NOMO-1 (cell line): ENCODE results near the gene CANT1.
A peak's percentile ranks its signal among the peaks of the same experiment; 100 is the strongest.
"Not testable (repeated sequence)": the region's sequence is repeated elsewhere in the genome, so short reads cannot be mapped to it uniquely, and the experiment has no call there.

ENCODE experiments used
- DNase-seq, 2 experiments: peaks; one replicate each; lab custom pipeline; 2025; ENCODE audit not compliant: unreplicated experiment in 2 of 2; lab: John Stamatoyannopoulos, UW

Gene CANT1

DNA sequence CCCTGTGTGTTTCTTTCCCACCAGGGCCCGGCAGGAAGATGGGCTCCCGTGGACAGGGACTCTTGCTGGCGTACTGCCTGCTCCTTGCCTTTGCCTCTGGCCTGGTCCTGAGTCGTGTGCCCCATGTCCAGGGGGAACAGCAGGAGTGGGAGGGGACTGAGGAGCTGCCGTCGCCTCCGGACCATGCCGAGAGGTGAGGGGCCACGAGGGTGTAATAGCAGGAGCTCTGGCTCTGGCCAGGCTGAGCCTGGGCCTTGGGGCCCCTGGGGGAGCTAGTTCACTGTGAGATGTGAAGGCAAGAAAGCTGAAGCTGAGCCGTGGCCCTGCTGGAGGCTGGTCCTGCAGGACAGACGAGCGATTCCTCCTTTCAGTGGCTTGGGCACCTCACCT lies 34.4 kb upstream of the CANT1 start:
- no peak for DNase-seq

DNA sequence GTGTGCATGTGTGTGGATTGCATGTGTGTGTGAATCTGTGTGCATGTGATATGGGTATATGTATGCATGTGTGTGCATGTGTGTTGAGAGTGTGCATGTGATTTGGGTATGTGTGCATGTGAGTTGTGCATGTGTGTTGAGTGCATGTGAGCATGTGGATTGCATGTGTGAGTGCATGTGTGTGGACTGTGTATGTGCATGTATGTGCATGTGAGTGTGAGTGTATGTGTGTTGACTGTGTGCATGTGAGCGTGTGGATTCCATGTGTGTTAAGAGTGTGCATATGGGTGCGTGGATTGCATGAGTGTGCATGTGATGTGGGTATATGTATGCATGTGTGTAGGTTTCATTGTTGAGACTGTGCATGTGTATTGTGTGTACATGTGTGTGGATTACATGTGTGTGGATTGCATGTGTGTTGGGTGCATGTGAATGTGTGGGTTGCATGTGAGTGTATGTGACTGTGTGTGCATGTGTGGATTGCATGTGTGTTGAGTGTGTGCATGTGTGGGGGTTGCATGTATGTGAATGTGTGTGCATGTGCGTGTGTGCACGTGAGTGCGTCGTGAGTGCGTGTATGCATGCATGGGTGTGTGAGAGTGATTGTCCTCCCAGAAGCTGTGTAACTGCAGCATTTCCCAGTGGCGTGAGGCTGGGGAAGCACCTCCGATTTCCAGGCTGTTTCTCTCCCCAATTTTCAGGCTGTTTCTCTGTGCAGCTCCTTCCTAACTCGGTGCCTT lies 33.8 kb upstream of the CANT1 start:
- DNase-seq, result no peak

DNA sequence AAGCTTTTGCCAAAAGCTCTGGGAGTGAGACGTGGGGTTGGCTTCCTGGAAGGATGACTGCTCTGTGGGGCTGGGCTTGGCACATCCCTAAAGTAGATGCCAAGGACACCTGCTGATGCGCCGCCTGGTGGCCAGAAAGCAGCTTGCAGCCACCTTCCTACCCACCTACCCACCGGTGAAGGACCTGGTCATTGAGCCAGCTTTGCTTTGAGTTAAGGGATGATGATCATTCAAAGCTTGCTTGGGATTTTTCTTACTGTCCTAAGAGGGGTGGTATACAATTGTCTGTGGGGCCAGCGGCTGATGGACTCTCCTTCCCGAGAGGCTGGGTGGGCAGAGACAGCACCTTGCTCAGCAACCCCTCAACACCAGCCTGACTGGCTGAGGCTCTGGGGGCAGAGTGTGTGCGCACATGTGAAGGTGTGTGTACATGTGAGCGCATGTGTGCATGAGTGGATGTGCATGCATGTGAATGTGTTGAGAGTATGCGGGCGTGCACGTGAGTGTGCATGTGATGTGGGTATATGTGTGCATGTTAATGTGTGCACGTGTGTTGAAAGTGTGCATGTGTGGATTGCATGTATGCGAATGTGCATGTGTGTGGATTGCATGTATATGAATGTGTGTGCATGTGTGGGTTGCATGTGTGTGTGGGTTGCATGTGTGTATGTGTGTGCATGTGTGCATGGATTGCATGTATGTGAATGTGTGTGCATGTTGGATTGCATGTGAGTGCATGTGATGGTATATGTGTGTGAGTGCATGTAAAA lies 33.0 kb upstream of the CANT1 start:
- peak in 1 of 2 experiments; percentile 56 for DNase-seq

DNA sequence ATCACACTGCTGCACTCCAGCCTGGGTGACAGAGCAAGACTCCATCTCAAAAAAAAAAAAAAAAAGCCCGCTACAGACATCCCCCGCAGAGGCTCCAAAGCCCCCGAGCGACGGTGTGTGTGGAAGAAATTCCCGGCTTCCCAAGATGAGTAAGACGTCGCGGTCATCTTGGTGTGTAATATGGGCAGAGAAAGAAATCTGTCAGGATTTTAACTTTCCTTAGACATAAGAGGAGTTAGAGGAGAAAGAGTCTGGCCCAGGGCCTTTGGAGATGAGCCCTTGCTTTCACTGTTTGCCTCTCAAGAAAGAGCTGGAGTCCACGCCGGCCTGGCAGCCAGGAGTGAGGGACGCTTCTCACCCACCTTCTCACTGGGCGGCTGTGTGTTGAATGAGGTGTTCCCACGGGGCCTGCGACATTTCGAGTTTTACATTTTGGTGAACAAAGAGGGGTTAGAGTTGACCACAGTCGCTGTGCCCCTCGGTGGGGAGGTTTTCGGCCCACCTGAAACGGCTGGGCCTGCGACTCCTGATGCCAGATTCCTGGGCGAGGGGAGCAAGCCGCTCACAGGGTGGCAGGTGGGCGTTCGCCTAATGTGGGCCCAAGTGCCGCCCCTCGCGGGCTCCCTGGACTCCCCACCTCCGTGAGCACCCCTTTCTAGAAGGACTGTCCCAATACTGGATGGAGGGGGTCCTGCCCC lies 32.3 kb upstream of the CANT1 start:
- DNase-seq, result no peak

DNA sequence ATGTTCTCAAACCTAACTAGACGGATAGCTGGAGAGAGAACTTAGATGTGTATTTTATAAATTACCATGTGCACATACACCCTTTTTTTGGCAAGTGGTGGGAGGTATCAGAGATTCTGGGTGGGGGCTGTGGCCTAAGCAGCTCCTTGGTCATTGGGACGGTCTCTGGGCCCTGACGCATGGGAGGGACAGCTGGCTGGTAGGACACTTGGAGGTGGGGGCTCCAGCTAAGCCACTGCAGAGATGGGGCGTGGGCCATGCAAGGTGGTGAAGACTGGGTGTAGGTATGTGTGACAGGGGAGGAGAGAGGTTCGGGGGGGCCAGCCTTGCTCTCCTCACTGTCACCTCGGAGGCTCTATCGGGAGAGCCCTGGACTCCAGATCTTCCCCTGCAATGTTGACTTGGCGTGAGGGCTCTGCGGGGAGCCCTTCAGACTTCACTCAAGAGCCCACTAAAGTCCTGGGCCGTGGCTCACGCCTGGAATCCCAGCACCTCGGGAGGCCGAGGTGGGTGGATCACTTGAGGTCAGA lies 31.5 kb upstream of the CANT1 start:
- DNase-seq, result no peak

DNA sequence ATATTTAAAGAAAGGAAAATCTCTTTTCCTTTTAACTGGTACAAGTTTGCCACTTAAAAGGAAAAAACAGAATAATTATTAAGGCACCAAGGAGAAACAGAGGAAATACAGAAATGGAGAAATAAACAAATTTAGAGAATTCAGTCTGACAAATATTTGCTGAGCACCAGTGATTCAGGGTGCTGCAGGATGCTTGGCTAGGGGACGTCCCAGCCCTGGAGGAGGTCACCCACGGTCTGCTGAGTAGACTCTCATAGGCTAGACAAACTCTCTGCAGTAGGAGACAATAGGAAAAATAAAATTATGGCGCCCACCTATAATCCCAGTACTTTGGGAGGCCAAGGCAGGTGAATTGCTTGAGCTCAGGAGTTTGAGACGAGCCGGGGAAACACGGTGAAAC lies 30.3 kb upstream of the CANT1 start:
- DNase-seq, result no peak

DNA sequence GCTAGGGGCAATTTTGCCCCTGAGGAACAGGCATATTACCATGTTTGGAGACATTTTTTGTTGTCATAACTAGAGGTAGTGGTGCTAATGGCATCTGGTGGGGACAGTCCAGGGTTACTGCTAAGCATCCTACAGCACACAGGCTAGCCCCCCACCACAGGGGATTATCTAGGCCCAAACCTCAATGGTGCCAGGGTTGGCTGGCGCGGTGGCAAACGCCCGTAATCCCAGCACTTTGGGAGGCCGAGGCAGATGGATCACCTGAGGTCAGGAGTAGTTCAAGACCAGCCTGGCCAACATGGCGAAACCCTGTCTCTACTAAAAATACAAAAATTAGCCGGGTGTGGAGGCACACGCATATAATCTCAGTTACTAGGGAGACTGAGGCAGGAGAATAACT lies 29.6 kb upstream of the CANT1 start:
- no peak for DNase-seq

DNA sequence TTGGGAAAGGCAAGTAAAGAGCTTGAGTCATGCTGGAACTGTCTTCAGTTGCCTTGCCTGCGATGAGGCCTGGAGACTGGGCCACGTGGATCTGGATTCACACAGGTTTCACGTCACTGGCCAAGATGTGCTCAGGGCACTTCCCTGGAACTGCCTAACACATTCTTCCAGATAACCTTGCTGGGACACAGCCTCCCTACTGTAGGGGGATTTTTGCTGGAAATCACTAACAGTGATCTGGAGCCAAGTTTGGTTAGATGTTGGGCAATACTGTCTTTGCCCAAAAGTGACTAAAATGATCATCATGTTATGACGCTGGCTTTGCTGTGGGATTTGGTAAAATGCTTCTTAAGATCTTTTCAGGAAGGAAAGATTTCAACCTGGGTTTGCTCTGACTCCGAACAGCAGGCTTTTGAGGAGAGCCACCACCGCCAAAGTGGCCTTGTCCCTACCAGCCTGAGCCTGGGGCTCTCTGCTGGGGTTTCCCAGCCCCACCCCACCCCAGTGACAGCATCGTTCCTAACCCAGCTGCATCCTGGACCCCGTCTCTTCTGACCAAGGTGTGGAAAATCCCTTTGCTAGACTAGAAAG lies 29.1 kb upstream of the CANT1 start:
- no peak for DNase-seq

DNA sequence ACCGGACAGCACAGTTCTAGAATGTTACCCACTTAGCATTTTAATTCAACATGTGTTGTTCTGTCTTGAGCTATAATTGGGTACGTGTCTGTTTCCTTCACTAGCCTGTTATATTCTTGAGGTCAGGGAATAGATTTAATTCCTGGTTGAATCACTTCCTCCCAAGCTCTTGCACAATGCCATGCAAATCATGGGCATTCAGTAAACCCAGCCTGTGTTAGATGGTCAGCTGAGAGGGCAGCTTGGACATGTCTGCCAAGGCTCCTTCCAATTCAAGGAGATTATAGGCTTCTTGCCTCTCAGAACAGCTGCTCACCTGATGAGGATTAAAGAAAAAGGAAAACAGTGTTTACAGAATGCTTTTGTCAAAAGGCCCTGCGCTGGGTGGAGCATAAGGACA lies 27.0 kb upstream of the CANT1 start:
- DNase-seq, result peak in 1 of 2 experiments; percentile 69

DNA sequence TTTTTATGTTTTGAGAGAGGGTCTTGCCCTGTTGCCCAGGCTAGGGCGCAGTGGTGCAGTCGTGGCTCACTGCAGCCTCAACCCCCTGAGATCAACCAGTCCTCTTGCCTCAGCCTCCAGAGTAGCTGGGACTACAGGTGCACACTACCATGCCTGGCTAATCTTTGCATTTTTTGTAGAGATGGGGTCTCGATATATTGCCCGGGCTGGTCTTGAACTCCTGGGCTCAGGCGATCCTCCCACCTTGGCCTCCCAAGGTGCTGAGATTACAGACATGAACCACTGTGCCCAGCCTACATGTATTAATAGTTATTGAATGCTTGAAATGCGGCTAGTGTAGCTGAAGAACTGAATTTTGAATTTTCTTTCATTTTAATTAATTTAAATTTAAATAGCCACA lies 26.6 kb upstream of the CANT1 start:
- DNase-seq, result no peak

DNA sequence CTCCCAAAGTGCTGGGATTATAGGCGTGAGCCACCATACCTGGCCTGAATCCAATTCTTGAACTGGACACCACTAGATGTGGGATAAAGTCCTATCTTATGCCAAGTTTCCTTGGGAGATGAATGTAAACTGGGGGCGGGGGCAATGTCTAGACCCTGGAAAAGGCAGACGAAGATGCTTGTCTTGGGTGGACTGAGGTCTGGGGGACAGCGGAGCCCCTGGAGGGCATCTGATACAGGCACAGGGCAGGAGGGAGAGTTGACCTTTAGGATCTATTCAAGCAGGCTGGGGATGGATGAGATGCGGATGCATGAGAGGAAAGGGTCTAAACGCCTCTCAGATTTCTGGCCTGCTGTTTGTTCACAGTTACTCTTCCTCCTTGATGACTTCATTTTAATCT lies 26.1 kb upstream of the CANT1 start:
- DNase-seq, result no peak

DNA sequence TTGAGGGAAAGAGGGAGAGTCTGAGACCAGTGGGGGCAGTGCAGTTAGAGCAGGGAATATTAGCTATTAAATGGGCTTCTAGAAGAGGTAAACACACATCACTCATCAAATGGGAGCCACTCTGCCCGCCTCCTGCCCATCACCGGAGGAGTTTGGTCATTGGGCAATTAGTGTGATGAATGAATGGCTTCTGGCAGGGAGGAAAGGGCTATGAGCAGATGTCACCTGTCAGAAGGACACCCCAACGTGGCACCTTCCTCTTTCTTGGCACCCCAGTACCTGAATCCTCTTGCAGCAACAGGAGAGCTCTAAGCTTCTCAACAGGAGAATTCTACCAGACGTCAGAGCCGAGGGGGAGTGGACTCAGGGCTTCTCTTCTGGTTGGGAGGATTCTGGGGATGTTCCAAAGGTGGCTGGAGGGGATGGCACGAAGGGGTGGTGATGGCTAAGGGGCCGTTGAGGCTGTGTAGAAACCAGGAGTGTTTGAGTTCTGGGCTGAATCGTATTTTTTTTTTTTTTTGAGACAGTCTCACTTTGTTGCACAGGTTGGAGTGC lies 25.4 kb upstream of the CANT1 start:
- no peak for DNase-seq

DNA sequence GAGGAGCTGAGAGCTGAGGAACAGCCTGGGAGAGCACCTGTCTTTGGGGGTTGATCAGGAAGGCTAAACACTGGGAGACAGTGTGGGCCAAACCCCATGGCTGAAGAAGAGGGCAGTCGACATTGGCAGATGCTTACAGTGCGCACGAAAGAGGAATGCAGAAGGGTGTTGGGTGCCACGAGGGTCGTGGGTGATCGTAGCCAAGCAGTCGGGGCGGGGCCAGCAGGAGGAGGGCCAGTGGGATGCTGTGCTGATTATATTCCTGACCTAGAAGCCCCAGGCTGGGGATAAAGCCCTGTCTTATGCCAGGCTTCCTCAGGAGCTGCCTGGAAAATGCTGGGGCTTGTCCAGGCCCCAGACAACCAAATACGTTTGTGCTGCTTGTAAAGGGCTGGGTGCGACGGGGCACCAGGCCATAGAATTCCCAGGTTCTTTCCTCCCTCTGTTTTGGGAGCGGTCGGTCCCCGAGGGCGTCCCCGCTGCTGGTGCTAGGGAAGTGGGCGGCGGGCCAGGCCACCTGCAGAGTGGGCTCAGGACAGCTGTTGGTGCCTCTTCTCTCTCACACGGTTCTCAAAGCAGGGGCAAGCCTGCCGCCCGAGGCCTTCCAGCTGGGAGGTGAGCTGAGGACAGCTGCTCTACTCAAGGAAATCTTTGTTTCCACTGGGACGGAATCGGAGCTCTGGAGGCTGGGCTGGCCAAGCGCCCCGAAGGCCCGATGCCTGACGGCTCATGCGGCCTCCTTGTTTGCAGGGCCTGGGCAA lies 24.4 kb upstream of the CANT1 start:
- DNase-seq, result no peak

DNA sequence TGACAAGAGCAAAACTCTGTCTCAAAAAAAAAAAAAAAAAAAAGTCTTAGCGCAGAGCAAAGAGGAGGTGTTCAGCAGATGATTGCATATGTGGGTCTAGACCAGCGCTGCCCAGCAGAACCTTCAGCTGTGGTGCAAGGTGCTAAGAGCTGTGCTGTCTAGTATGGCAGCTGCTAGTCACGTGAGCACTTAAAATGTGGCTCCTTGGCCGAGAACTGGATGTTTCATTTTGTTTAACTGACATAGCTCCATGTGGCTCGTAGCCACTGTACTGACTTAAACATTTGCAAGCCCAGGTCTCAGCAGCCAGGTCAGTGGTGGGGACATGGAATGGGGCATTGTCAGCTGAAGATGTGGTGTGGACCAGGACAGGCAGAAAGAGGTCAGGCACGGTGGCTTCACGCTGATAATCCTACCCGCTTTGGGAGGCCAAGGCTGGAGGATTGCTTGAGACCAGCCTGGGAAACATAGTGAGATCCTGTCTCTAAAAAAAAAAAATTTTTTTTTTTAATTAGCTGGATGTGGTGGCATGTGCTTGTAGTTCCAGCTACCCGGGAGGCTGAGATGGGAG lies 23.6 kb upstream of the CANT1 start:
- no peak for DNase-seq

DNA sequence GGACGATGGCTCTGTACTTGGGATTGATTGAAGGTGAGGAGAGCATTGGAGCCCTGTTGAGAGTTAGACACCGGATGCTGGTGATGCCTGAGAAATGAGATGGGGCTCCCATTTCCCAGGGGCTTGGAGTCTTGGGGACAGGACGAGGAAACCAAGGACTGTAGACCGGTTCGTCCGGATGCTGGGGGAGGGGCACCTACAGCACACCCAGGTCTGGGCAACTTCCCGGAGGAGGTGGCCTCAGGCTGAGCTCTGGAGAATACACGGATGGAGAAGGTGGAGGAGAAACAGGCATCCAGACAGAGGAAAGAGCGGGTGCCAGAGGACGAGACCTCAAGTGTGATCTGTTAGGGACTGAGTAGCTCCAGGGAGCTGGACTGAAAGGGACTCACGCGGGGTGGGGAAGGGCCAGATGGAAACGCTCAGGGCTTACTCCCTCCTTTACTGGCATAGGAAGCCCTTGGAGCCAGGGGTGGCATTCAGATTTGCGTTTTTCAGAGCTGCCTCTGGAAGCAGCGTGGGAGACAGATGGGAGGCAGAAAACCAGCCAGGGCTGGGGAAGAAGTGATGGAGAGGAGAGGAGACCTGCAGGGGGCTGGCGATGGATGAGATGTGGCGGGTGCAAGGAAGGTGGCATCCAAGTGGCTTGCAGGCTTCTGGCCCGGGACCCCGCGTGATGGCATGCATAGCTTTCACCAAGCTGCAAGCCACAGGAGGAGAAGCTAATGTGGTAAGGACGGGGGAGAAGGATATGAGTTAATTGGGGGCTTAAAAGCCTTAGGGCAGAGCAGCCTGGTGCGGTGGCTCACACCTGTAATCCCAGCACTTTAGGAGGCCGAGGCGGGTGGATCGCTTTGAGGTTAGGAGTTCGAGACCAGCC lies 22.7 kb upstream of the CANT1 start:
- no peak for DNase-seq

DNA sequence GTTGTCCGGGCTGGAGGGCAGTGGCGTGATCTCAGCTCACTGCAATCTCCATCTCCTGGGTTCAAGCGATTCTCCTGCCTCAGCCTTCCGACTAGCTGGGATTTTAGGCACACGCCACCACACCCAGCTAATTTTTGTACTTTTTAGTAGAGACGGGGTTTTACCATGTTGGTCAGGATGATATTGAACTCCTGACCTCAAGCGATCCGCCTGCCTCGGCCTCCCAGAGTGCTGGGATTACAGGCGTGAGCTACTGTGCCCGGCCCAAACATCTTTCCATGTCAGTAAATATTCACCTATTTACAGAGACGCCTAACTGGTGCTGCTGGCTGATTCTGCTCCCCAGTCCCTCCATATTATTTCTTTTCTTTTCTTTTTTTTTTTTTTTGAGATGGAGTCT lies 21.1 kb upstream of the CANT1 start:
- DNase-seq, result not testable (repeated sequence)

DNA sequence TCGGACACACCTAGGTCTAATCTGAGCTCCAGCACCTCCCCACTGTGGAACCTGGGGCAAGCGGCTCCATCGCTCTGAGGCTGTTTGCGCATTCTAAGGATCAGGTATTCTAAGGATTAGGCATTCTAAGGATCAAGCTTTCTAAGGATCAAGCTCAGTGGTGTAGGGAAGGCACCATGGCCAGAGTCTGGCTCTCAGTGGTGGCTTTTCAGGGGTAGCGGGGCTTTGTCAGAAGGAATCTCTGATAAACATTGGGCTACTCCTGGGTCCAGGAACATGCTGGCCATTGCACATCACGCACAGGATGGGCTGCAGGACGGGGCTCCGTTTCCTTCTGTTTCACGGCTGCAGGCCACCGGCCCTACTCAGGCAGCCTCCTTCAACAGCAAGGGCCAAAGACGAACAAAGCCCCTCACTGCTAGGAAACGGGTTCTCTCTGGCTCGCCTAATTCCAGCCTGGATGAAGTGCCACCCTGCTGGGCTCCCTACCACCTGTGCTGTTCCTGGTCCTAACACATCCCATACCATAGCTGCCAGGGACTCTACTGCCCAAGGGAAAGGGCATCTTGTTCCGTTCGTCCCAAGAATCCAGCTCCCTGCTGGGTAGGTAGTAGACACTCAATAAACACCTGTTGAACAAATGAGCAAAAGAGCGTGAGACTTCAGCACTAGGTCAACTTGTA lies 19.9 kb upstream of the CANT1 start:
- no peak for DNase-seq
